ENCODE data around the gene GALNT2.

The GALNT2 gene

DNA sequence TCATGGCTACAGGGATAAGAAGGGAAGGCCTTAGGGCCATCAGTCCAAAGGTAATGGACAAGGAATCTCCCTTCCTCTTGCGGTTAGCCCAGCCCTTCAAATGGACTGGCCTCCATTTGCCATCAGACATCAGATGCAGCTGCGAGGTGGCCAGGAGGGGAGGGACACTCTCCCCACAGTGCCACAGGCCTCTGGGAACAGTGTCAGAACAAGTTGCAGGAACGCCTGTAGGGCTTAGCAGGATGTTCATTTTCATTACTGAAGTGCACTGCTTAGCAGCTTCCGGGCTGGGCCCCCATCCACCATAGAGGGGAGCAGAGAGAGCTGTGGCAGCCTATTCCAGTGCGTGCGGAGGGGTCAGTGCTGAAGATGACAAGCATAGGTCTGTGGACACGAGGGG is 127.5 kb downstream of the GALNT2 start:
- DNase-seq: no peak

DNA sequence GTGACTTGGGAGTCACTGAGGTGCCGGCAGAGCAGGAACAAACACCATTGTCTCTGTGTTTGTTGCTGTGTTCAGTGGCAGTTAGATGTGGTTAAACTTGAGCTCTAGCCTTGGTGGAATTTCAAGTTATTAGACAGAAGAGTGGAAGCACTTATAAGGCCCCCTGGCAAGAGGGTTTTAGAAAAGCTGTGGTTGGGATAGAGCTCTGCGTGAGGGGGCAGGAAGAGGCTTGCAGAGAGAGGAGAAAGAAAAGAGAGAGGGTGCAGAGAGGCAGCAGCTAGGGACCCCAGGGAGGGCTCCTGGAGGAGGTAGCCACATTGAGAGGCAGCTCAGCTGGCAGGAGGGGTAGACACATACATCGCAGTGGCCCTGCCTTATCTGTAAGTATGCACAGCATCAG is 128.2 kb downstream of the GALNT2 start:
- DNase-seq: no peak

- no peak for DNase-seq
These were observed 129.0 kb downstream of the GALNT2 start for GRCh38 chr1:230196077-230196476.

GRCh38 chr1:230197644-230198567 is 130.9 kb downstream of the GALNT2 start:
- DNase-seq: no peak

DNA sequence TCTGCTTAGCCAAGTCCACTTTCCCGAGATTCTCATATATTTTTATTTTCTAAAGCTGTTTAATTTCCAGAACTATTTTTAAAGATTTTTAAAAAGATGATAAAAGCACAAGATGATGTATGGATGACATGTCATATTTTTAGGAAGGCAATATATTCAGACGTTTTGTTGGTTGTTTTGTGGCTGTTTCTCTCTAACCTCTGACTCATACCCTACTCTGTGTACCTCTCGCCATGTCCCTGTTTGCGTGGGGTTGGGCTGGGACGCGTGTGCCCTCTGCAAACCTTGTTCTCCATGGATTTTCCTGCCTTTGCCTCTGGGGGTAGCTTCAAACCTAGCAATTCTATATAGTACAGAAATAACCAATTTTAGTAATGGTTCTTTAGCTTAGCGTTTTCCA is 132.0 kb downstream of the GALNT2 start:
- no peak for DNase-seq

GRCh38 chr1:230199554-230199953 is 132.5 kb downstream of the GALNT2 start:
- DNase-seq: no peak

DNA sequence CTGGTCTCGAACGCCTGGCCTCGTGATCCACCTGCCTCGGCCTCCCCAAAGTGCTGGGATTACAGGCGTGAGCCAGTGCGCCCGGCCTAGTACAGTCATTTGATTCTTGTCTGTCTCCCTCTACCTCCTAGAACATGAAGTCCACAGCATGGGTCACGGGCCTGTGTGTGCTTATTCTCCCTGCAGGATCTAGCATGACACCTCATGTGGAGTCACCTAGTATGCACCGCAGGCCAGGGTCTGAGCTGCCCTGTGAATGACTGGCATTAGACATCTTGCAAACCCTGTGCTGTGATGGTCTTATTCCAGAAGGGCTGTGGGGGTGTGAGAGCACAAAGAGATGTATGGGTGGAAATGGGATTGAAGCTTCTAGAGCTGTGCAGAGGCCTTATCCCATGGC is 133.2 kb downstream of the GALNT2 start:
- DNase-seq: no peak

DNA sequence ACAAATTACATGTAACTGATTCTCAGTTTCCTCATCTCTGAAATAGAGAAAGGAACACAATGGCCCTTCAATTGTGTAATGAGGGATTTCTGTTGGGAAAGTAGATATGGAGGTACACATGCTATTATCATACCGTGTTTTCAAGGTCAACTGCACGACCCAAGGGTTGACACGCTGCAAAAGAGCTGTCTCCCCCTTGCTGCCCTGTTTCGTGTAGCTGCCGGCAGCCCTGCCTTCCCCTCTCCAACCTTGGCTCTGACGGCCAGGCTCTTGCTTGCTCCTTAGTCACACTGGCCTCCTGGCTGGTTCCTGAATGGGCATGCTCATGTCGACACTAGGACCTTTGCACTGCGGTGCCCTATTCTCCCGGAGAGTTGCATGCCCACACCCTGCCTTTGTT is 134.4 kb downstream of the GALNT2 start:
- DNase-seq: no peak

GRCh38 chr1:230204842-230205241 is 137.8 kb downstream of the GALNT2 start:
- no peak for DNase-seq

DNA sequence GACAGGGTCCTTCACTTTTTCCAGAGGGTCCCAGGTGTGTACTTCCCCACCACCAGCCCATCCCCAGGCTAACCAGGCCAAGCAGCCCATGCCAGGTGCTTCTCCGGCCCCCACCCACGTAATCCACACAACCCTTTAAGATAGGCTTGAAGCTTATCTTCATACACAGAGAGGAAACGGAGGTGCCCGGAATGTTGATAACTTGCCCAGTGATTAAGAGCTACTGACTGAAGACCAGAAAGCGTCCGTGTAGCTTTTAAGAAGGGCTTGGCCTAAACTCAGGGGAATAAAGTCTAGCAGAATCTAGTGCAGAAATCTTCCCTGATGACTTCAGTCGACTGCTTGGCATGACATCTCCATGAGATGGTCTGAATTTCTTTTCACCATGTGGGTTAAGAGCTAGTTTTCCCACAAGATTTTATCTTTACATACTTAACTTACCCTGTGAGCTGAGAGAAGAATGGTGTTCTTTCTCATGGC is 138.7 kb downstream of the GALNT2 start:
- DNase-seq: no peak

DNA sequence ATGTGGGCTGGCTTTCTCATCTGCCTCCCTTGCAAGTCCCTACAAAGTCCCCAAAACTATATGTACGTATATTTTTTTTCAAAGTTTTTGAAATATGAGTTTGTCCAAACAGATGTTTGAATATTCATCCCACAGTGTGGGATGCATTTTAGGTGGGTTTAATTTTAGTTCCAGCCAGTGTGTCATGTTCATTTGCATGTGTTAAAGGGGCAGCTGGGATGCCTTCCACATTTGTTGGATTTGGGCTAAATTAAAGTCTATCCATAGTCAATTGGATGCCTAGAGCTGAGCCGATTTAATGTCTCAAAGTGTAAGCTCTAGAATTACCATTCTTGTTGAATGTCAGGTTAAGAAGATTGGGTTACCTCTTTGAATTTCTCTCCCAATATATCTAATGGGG is 139.2 kb downstream of the GALNT2 start:
- no peak for DNase-seq

GRCh38 chr1:230206976-230207375 is 139.9 kb downstream of the GALNT2 start:
- no peak for DNase-seq

DNA sequence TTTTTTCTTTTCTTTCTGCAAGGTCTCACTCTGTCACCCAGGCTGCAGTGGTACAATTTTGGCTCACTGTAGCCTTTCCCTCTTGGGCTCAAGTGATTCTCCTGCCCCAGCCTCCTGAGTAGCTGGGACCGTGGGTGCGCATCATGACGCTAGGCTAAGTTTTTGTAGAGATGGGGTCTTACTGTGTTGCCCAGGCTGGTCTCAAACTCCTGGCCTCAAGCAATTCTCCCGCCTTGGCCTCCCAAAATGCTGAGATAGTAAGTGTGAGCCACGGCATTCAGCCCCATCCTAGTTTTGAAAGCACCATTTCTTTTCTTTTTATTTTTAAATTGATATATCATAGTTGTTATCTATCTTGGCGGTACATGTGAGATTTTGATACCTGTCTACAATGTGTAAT is 140.6 kb downstream of the GALNT2 start:
- DNase-seq: no peak

DNA sequence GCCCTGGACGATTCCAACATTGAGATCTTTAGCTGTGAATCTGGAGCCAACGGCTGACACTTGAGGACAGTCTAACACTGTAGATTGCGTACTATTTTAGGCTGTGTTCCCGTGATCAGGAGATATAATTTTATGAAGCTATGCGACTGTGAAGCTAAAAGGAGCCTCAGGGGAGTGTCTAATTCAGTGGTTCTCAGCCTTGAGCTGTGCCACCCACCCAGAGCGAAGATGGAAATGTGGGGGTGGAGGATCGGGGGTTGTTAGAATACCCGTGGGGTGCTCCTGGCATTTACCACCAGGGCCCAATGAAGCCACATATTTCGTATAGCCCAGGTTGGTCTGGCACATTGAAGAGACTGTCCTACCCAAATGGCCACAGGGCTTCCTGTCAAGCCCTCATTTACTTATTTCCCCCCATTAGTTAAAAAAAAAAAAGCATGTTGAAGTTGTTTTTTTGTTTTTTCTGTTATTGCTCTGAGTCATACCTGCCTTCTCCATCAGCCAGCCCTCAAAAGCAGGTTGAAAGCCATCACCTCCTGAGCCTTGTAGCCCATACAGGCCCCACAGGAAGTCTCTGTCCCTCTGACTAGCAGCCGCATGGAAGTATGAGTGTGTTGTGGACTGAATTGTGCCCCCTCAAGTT is 141.7 kb downstream of the GALNT2 start:
- DNase-seq: no peak

- no peak for DNase-seq
These were observed 143.4 kb downstream of the GALNT2 start for GRCh38 chr1:230210326-230210980.

GRCh38 chr1:230210981-230211336 is 143.9 kb downstream of the GALNT2 start:
- no peak for DNase-seq

DNA sequence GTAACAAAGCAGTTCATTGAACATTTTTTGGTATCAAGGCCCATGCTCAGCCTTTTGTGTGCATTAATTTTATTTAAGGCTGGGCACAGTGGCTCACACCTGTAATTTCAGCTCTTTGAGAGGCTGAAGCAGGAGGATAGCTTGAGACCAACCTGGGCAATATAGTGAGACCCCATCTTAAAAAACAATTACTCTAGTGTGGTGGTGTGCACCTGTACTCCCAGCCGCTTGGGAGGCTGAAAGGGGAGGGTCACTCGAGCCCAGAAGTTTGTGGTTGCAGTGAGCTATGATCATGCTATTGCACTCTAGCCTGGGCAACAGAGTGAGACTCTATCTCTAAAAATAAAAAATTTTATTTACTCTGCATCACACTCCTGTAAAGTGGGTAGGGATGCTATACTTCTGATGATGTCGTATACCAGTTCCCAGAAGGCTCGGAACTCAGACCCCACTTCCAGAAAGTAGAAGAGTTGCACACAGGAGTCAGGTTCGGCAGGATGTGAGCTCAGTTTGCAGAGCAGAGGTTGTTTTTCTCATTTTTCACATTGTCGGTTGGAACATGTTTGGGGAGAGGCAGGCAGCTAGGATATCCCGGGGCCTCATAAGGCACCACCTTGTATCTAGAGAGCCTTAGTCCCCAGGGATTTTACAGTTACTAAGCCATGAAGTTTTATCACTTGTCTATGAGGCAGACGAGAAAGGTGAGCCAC is 144.6 kb downstream of the GALNT2 start:
- DNase-seq: no peak

DNA sequence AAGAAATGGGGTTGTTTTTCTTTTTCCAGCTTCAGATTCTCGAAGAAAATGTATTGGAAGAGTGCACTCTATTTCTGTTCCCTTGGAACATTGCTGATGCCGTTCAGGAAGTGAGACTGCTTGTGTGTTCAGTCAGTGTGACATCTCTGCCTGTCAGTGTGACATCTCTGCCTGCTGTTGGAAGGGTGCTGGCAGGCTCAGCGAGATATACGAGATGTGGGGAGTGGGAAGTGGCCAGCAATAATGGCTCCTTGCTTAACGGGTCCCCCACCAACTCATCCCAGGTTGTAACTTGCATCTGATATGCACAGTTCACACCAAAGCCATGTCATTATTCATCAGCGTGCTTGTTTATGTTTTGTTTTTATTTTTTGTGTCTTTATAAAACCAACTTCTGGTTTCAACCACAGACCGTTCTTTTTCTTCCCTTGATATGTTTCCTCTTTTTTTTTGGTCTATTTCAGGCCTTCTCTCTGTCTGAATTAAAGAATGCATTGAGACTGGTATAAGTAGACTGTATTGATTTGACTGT is 145.4 kb downstream of the GALNT2 start:
- DNase-seq: no peak

GRCh38 chr1:230215031-230215430 is 148.0 kb downstream of the GALNT2 start:
- DNase-seq: no peak

- no peak for DNase-seq
These were observed 148.5 kb downstream of the GALNT2 start for GRCh38 chr1:230215529-230215928.

DNA sequence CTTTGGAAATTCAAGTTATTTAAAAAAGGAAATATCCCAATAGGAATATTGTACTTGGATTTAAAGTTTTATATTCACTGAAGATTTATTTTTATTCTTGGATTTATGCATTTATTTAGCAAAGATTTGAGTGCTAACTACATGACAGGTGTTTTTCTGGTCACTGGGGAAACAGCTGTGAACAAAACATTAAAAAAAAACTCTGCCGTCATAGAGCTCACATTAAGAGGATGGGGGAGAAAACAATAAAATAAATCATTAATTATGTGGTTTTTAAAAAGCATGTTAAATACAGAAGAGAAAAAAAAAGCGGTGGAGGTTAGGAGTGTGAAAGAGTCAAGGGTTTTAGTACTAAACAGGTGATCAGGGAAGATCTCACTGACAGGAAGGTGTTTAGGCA is 149.9 kb downstream of the GALNT2 start:
- no peak for DNase-seq

GRCh38 chr1:230218667-230219066 is 151.6 kb downstream of the GALNT2 start:
- no peak for DNase-seq
